Breast epithelium (tissue), 4 donors: Measurements from ENCODE around the gene RPS2. TPM values are rescaled to one million over a fixed set of nuclear protein-coding genes. Genes with fewer than 3 reads are reported as not detected.
A peak's percentile ranks its signal among the peaks of the same experiment; 100 is the strongest.

ENCODE experiments used
- DNase-seq, 2 donors: peaks; one replicate each; pipeline ENCODE4 v3.0.0-alpha.2; 2019; ENCODE audit warnings: low spot score in 2 of 2
- H3K27ac ChIP-seq, 2 donors: fragments of 200-600 bp; sonication (generic) in 1 of 2; one replicate each; pipeline ENCODE4 v1.5.1; 2016 to 2019; ENCODE audit warnings: mild to moderate bottlenecking in 1 of 2
- H3K27me3 ChIP-seq, 2 donors: fragments of 200-600 bp; sonication (generic) in 1 of 2; one replicate each; pipeline versions ENCODE4 v1.5.1 to v1.6.0; 2017 to 2019; ENCODE audit warnings: control low read depth in 1 of 2, mild to moderate bottlenecking in 1 of 2
- H3K36me3 ChIP-seq: fragments of 200-600 bp; one replicate; pipeline ENCODE4 v1.5.1; 2019
- H3K4me1 ChIP-seq, 2 donors: fragments of 200-600 bp; sonication (generic); one replicate each; pipeline ENCODE4 v1.5.1; 2016 to 2019; ENCODE audit warnings: control low read depth in 1 of 2
- H3K4me3 ChIP-seq, 3 donors: fragments of 200-600 bp; sonication (generic); 1 replicate in 2 of 3; 2 replicates in 1 of 3; pipeline ENCODE4 v1.5.1; 2016 to 2019; ENCODE audit warnings: mild to moderate bottlenecking in 3 of 3, moderate library complexity in 2 of 3
- H3K9me3 ChIP-seq, 2 donors: fragments of 200-600 bp; sonication (generic) in 1 of 2; one replicate each; pipeline ENCODE4 v1.5.1; 2016 to 2019; ENCODE audit warnings: control low read depth in 1 of 2
- POLR2A ChIP-seq: fragments of 450-650 bp; IDR thresholded peaks from one replicate; pipeline ENCODE4 v1.6.1; 2016; ENCODE audit warnings: antibody characterized with exemption, mild to moderate bottlenecking, moderate library complexity
- POLR2AphosphoS5 ChIP-seq, 3 donors: sonication (generic); formaldehyde crosslinking; IDR thresholded peaks; one replicate each; pipeline ENCODE4 v1.6.1; 2017; ENCODE audit warnings: antibody characterized with exemption in 3 of 3
- intact Hi-C: fragments of 100-400 bp; cut with DNase I; formaldehyde crosslinking; loops from one replicate; pipeline ENCODE4 v1.15.1; 2023; ENCODE audit warnings: low total_unique reads
- total RNA-seq, 3 donors: library from RNA; depleted of rRNA; stranded (reverse); fragments of >200 nt; gene quantifications; one replicate each; pipeline ENCODE4 v1.1.0, GENCODE V29; 2016
- TF ChIP-seq, protein P1 (sequence below), 3 donors: fragments of 450-650 bp; IDR thresholded peaks; one replicate each; pipeline ENCODE4 v1.5.1; 2016 to 2017; ENCODE audit warnings: antibody characterized with exemption in 3 of 3, mild to moderate bottlenecking in 3 of 3, moderate library complexity in 3 of 3

Gene RPS2
- total RNA-seq, 3 donors from 2014 or later: 1,340 to 2,607 (median 1,661) TPM

DNA sequence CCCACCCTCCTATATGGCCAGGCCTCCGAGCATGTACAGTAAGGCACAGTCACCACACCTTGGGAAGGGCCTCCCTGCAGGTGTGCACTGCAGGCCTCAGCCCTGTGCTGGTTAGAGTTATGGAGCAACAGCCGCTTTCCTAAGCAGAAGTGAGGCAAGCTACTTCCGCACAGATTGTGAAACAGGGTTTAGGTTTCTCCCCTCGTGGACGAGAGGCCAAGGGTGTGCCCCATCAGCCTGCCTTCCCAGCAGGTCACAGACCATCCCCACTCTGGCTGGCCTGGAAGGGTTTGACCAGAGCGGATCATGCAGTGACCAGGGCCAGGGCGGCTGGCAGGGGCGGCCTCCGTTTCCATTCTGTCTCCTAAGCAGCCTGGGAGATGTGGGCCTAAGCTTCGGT, 26.3 kb downstream of the RPS2 start:
- TF ChIP-seq POLR2AphosphoS5 (IDR thresholded peaks at IDR 0.05): no peak
- TF ChIP-seq, protein P1, sequence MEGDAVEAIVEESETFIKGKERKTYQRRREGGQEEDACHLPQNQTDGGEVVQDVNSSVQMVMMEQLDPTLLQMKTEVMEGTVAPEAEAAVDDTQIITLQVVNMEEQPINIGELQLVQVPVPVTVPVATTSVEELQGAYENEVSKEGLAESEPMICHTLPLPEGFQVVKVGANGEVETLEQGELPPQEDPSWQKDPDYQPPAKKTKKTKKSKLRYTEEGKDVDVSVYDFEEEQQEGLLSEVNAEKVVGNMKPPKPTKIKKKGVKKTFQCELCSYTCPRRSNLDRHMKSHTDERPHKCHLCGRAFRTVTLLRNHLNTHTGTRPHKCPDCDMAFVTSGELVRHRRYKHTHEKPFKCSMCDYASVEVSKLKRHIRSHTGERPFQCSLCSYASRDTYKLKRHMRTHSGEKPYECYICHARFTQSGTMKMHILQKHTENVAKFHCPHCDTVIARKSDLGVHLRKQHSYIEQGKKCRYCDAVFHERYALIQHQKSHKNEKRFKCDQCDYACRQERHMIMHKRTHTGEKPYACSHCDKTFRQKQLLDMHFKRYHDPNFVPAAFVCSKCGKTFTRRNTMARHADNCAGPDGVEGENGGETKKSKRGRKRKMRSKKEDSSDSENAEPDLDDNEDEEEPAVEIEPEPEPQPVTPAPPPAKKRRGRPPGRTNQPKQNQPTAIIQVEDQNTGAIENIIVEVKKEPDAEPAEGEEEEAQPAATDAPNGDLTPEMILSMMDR (IDR thresholded peaks at IDR 0.05): no peak
- TF ChIP-seq POLR2A: no peak

DNA sequence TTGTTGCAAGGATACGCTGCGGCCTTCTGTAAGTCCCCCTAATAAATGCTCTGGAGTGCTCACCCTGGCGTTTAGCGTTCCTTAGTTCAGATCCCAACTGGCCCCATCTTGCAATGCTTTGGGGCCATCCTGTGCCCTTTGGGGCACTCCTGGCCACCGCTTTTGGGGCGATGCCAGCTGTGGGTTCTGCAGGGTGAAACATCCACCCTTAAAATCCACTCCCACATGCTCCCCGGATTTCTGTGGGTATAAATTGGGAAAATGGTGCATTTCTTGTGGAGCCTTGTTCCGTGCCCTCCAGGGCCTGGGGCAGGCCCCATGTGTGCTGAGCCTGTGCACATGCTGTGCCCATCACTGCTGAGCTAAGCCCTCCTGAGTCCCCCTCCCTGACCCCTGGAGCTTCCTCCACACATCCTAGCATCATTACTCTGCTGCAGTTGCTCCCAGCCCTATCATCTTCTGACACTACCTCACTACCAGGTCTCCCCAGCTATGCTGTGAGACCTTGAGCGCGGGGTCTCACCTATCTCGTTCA, 27.6 kb downstream of the RPS2 start:
- Histone ChIP-seq H3K27me3 (no peaks in the 10 kb centered on the region), H3K4me1 (peaks cover 0 to 4% of the 10 kb centered on the region in 2 donors), H3K9me3 (no peaks in the 10 kb centered on the region), H3K27ac (no peak overlapping the region), H3K4me3 (no peak overlapping the region), H3K36me3 (no peaks in the 10 kb centered on the region)
- intact Hi-C loops: no loop called here
- TF ChIP-seq, protein P1 (IDR thresholded peaks at IDR 0.05): no peak
- no peak for TF ChIP-seq POLR2AphosphoS5 (IDR thresholded peaks at IDR 0.05)
- TF ChIP-seq POLR2A: no peak
- DNase-seq: no peak

More for the DNA sequence above, 26.3 kb downstream of the RPS2 start:
- Histone ChIP-seq H3K9me3 (no peaks in the 10 kb centered on the region), H3K27ac (no peak overlapping the region), H3K36me3 (no peaks in the 10 kb centered on the region), H3K4me3 (no peak overlapping the region), H3K27me3 (no peaks in the 10 kb centered on the region), H3K4me1 (peaks cover 0 to 10% of the 10 kb centered on the region in 2 donors)
- no peak for DNase-seq
- intact Hi-C loops: no loop called here

DNA sequence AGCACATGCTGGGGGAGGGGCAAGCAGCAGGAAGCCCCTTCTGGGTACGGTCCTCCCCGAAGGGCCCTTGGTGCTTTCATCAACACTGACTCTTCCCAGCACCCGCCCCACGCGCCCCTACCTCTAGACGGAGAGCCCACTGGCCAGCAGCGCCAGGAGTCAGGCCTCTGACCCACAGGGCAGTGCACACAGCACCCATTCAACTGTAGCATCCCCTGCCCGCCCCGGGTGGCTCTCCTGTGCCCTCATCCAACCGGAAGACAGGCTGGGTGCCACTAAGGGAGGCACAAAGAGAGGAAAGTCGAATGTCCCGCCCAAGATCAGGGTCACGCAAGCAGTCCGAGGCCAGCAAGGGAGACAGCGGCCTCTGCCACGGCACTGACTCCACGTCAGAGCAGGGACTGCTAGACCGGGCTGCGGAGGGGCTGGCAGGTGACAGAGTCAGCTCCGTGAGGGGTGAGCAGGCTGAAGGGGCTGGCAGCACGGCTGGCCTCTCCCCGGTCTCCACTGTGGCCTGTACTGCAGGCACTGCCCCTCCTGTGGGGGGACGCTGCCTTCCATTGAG, 31.4 kb downstream of the RPS2 start:
- no peak for DNase-seq
- no peaks in the 10 kb centered on the region for H3K4me1 ChIP-seq
- H3K36me3 ChIP-seq: no peaks in the 10 kb centered on the region
- no peak overlapping the region for H3K27ac ChIP-seq
- intact Hi-C loops: no loop called here
- no peaks in the 10 kb centered on the region for H3K9me3 ChIP-seq
- TF ChIP-seq, protein P1 (IDR thresholded peaks at IDR 0.05): no peak
- no peak for TF ChIP-seq POLR2A
- no peak for TF ChIP-seq POLR2AphosphoS5 (IDR thresholded peaks at IDR 0.05)
- H3K4me3 ChIP-seq: no peak overlapping the region
- no peaks in the 10 kb centered on the region for H3K27me3 ChIP-seq

DNA sequence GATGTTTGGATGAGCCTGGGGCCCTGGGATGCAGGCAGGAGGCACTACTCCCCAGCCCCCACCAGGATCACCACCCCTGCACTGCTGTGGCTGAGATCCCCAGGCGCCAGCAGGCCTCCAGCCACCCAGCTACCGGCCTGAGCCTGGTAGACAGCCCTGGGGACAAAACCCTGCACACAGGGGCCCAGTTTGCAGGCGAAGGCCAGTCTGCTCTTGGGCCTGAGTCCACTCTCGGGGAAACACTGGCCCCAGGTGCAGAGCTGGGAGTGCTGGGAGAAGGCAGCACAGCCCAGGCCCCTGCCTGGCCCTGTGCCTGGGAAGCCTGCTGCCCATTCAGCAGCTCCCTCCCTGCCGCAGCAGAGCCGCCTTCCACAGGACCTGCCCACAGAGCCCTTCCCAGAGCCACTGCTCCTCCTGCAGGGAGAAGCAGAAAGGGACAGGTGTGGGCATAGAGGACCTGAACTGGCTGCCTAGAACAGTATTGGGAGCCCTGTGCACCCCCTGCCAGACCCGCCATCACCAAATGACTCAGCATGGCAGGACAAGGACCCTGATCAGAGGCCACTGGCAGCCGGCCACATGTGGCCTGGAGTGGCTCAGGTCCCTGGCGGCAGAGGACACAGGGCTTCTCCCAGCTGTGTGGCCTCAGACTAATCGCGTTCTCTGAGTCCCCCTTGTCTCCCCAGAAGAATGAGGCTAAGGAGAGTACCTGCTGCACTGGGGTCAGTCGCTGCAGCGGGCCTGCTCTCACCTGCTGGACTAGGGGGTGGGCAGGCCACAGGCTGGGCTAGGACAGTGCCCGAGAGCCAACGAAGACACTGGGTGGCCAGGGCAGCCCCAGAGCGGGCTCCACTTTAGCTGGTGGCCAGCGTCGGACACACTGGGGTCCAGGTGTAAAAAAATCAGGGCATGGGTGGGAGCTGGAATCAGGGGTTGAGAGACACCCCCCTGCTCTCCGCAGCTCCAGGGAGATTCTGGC, 32.3 kb downstream of the RPS2 start:
- Histone ChIP-seq H3K36me3 (no peaks in the 10 kb centered on the region), H3K4me3 (no peak overlapping the region), H3K9me3 (no peaks in the 10 kb centered on the region), H3K27ac (no peak overlapping the region), H3K4me1 (no peaks in the 10 kb centered on the region), H3K27me3 (no peaks in the 10 kb centered on the region)
- intact Hi-C loops: no loop called here
- DNase-seq: no peak
- TF ChIP-seq, protein P1 (IDR thresholded peaks at IDR 0.05): no peak
- TF ChIP-seq POLR2AphosphoS5 (IDR thresholded peaks at IDR 0.05) (no peak), POLR2A (no peak)

DNA sequence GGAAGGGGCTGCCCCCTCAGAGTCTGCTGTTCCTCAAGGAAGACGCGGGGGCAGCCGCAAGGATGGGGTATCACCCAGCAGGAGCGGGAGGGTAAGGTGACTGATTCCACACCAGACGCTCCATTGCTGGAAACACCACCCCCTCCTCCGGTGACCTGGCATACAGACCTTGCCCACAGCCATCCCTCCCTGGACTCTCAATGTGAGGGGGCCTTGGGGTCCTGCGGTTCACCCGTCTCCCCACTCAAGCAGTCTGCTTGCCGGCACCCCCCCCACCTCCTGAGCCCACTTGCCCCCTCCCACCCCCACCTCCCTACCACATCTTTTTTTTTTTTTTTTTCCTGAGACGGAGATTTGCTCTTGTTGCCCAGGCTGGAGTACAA, 34.3 kb downstream of the RPS2 start:
- Histone ChIP-seq H3K4me1 (no peaks in the 10 kb centered on the region), H3K9me3 (no peaks in the 10 kb centered on the region), H3K27ac (peak overlapping the region in 1 of 2 donors; percentile 82), H3K4me3 (peak overlapping the region in 1 of 3 donors; percentile 85), H3K27me3 (no peaks in the 10 kb centered on the region), H3K36me3 (no peaks in the 10 kb centered on the region)
- DNase-seq: no peak
- no peak for TF ChIP-seq POLR2AphosphoS5 (IDR thresholded peaks at IDR 0.05)
- no peak for TF ChIP-seq POLR2A
- TF ChIP-seq, protein P1 (IDR thresholded peaks at IDR 0.05): no peak
- intact Hi-C loops: no loop called here
